HepG2 (cell line): ENCODE measurements around the gene PTPRD. TPM values are rescaled to one million over a fixed set of nuclear protein-coding genes. Genes with fewer than 3 reads are reported as not detected.

Source experiments
- ATAC-seq: fragments of 200-7000 bp; cut with Tn5 transposase; 3 replicates; pipeline ENCODE4 v1.9.1; 2020; ENCODE audit warnings: mild to moderate bottlenecking, moderate library complexity
- BruUV-seq: library from RNA; stranded (reverse); fragments of 400-500 nt; replicated peaks from 2 replicates; lab custom pipeline; 2021; lab: Mats Ljungman, UMichigan
- CTCF ChIA-PET: fragments of 300-600 bp; formaldehyde crosslinking; extraction: SDS; loops from one replicate; lab custom pipeline; 2021; ENCODE audit warnings: low total read pairs, inconsistent platforms, low intra/inter-chr PET ratio; lab: Yijun Ruan, JAX
- POLR2A ChIA-PET: fragments of 350-600 bp; sonication (Branson Sonifier 250); formaldehyde crosslinking; loops from one replicate; lab custom pipeline; 2020; ENCODE audit warnings: antibody characterized with exemption, inconsistent platforms; lab: Yijun Ruan, JAX
- DNase-seq: peaks from one replicate; pipeline ENCODE4 v3.0.0-alpha.2; 2015; ENCODE audit warnings: low spot score
- FAIRE-seq: peaks from 3 replicates; lab custom pipeline; 2011; peaks lifted over from hg19 to GRCh38; lab: Jason Lieb, UNC
- H2AFZ ChIP-seq: one replicate; pipeline ENCODE4 v1.6.1; 2011; ENCODE audit warnings: low read length, inconsistent platforms
- H3K27ac ChIP-seq: fragments of 300-600 bp; 3 replicates; pipeline ENCODE4 v1.8.0; 2011; ENCODE audit warnings: mixed run types, mild to moderate bottlenecking, mixed read lengths, low read length, inconsistent platforms; ENCODE audit not compliant: insufficient read depth; ENCODE audit errors: extremely low read length
- H3K27me3 ChIP-seq, 2 experiments: fragments of 200-600 bp in 1 of 2; 2 replicates in 1 of 2; 3 replicates in 1 of 2; pipeline versions ENCODE4 v1.6.0 to v1.8.0; 2011; ENCODE audit warnings: low read length in 2 of 2, mild to moderate bottlenecking in 2 of 2, moderate library complexity in 2 of 2, inconsistent platforms in 1 of 2; ENCODE audit not compliant: insufficient read depth in 2 of 2, control insufficient read depth in 1 of 2
- H3K36me3 ChIP-seq, 2 experiments: fragments of 200-600 bp in 1 of 2; replicated peaks in 1 of 2; 2 replicates in 1 of 2; 3 replicates in 1 of 2; pipeline versions ENCODE4 v1.5.1 to v1.8.0; 2011; ENCODE audit warnings: low read length in 2 of 2, inconsistent platforms in 1 of 2; ENCODE audit not compliant: insufficient read depth in 2 of 2, control insufficient read depth in 1 of 2
- H3K4me1 ChIP-seq: 2 replicates; pipeline ENCODE4 v1.5.1; 2012; ENCODE audit warnings: low read length, inconsistent platforms; ENCODE audit not compliant: insufficient read depth
- H3K4me2 ChIP-seq: 2 replicates; pipeline ENCODE4 v1.6.0; 2011; ENCODE audit warnings: low read depth, low read length, inconsistent platforms
- H3K4me3 ChIP-seq, 3 experiments: fragments of 200-600 bp in 1 of 3; sonication (generic), shearing (Covaris generic) in 1 of 3; replicated peaks in 1 of 3; 2 replicates each; pipeline ENCODE4 v1.5.1; 2011 to 2016; ENCODE audit warnings: low read length in 3 of 3, inconsistent platforms in 2 of 3, low read depth in 2 of 3, mild to moderate bottlenecking in 2 of 3, control low read depth in 1 of 3, mixed read lengths in 1 of 3; ENCODE audit not compliant: insufficient read depth in 1 of 3
- H3K79me2 ChIP-seq: one replicate; pipeline ENCODE4 v1.6.1; 2011; ENCODE audit warnings: low read length, inconsistent platforms; ENCODE audit not compliant: insufficient read depth
- H3K9ac ChIP-seq: 2 replicates; pipeline ENCODE4 v1.6.0; 2011; ENCODE audit warnings: mild to moderate bottlenecking, low read depth, low read length, inconsistent platforms; ENCODE audit not compliant: insufficient read depth
- H3K9me3 ChIP-seq: 2 replicates; pipeline ENCODE4 v1.5.1; 2012; ENCODE audit warnings: mild to moderate bottlenecking, low read length
- H4K20me1 ChIP-seq: 2 replicates; pipeline ENCODE4 v1.6.0; 2011; ENCODE audit warnings: inconsistent platforms, mild to moderate bottlenecking, low read length, moderate library complexity; ENCODE audit not compliant: insufficient read depth
- AGO1 ChIP-seq: fragments of 200-400 bp; formaldehyde crosslinking; IDR thresholded peaks from 2 replicates; pipeline ENCODE4 v1.6.1; 2017; ENCODE audit warnings: mild to moderate bottlenecking, low read depth, low read length, moderate library complexity; ENCODE audit not compliant: poor library complexity, severe bottlenecking
- ATAD3A ChIP-seq: sonication (generic); formaldehyde crosslinking; IDR thresholded peaks from 2 replicates; pipeline ENCODE4 v1.4.0; 2020; ENCODE audit warnings: missing genetic modification reagents
- BORCS8-MEF2B ChIP-seq: sonication (generic); formaldehyde crosslinking; IDR thresholded peaks from 2 replicates; pipeline ENCODE4 v1.8.0; 2022; ENCODE audit warnings: mild to moderate bottlenecking, missing genetic modification reagents
- HIVEP1 ChIP-seq: sonication (generic); formaldehyde crosslinking; IDR thresholded peaks from 2 replicates; pipeline ENCODE4 v1.4.0; 2020; ENCODE audit warnings: mild to moderate bottlenecking, missing genetic modification reagents
- ISL2 ChIP-seq: sonication (generic); formaldehyde crosslinking; IDR thresholded peaks from 2 replicates; pipeline ENCODE4 v1.5.0; 2020; ENCODE audit warnings: missing genetic modification reagents
- MAZ ChIP-seq, 2 experiments: sonication (generic) in 1 of 2; formaldehyde crosslinking in 1 of 2; IDR thresholded peaks; 2 replicates each; pipeline versions ENCODE4 v1.5.0 to v1.6.1; 2012 to 2020; ENCODE audit warnings: low read depth in 2 of 2, mild to moderate bottlenecking in 2 of 2, borderline replicate concordance in 1 of 2, improper control_type of control experiment in 1 of 2, low read length in 1 of 2, missing genetic modification reagents in 1 of 2, moderate library complexity in 1 of 2
- PAX8 ChIP-seq: sonication (generic); formaldehyde crosslinking; IDR thresholded peaks from 2 replicates; pipeline ENCODE4 v1.8.0; 2022; ENCODE audit warnings: mild to moderate bottlenecking, missing genetic modification reagents, borderline replicate concordance
- PHF21A ChIP-seq: sonication (generic); formaldehyde crosslinking; IDR thresholded peaks from 2 replicates; pipeline ENCODE4 v1.5.0; 2020; ENCODE audit warnings: mild to moderate bottlenecking, missing genetic modification reagents
- RAD21 ChIP-seq: fragments of 450-650 bp; formaldehyde crosslinking; IDR thresholded peaks from 2 replicates; pipeline ENCODE4 v1.5.0; 2020; ENCODE audit warnings: mild to moderate bottlenecking
- SMARCC2 ChIP-seq: fragments of 450-650 bp; IDR thresholded peaks from 2 replicates; pipeline ENCODE4 v1.6.1; 2017; ENCODE audit warnings: antibody characterized with exemption, mild to moderate bottlenecking
- UBTF ChIP-seq: sonication (generic); formaldehyde crosslinking; IDR thresholded peaks from 2 replicates; pipeline ENCODE4 v1.4.0; 2020; ENCODE audit warnings: mild to moderate bottlenecking, missing genetic modification reagents
- ZNF589 ChIP-seq: sonication (generic); formaldehyde crosslinking; conservative IDR thresholded peaks from 2 replicates; pipeline ENCODE4 v1.8.0; 2022; ENCODE audit warnings: mild to moderate bottlenecking, moderate library complexity, missing genetic modification reagents
- ZNF619 ChIP-seq: sonication (generic); formaldehyde crosslinking; IDR thresholded peaks from 2 replicates; pipeline ENCODE4 v1.4.0; 2020; ENCODE audit warnings: mild to moderate bottlenecking, missing genetic modification reagents
- ZNF652 ChIP-seq: IDR thresholded peaks from 2 replicates; pipeline ENCODE4 v1.6.1; 2016; ENCODE audit warnings: low read depth, borderline replicate concordance
- WGBS: methylation state at CpG from one replicate; pipeline ENCODE4 v1.1.6; 2017; ENCODE audit warnings: low lambda C conversion rate; 5-methylcytosine and 5-hydroxymethylcytosine counted together
- in situ Hi-C: cut with HindIII; loops from 2 replicates; pipeline ENCODE4 v1.10.0; 2017; ENCODE audit warnings: low pct_unique_long_range_greater_than_20kb; ENCODE audit not compliant: extremely low pct_ligation_motif_present
- intact Hi-C: fragments of 100-400 bp; cut with micrococcal nuclease; formaldehyde crosslinking; loops from one replicate; pipeline ENCODE4 v1.10.0; 2022; ENCODE audit not compliant: unreplicated experiment
- polyA plus RNA-seq, 8 experiments: library from polyadenylated mRNA; depleted of rRNA in 3 of 8; stranded (reverse) in 7 of 8; unstranded in 1 of 8; fragments of >200 nt; fragmentation: Illumina TruSeq in 4 of 8; extraction: Trizol in 4 of 8; gene quantifications; 2 replicates each; pipeline versions ENCODE4 v1.2.1 to v1.2.3, GENCODE V29; 2011 to 2016; ENCODE audit warnings: low read depth in 4 of 8, missing spikeins in 1 of 8, mixed read lengths in 1 of 8; ENCODE audit not compliant: insufficient read depth in 1 of 8
- total RNA-seq, 5 experiments: library from RNA; depleted of rRNA; stranded (reverse); fragments of >200 nt; fragmentation: Illumina TruSeq; extraction: Trizol; gene quantifications; 2 replicates each; pipeline ENCODE4 v1.2.3, GENCODE V29; 2016; ENCODE audit warnings: low read depth in 1 of 5
- TF ChIP-seq, protein P1 (sequence below): sonication (generic); formaldehyde crosslinking; IDR thresholded peaks from 2 replicates; pipeline ENCODE4 v1.5.1; 2020; ENCODE audit warnings: mild to moderate bottlenecking, missing genetic modification reagents
- TF ChIP-seq, protein P2 (sequence below), 2 experiments: IDR thresholded peaks; 2 replicates each; pipeline ENCODE4 v1.6.1; 2011 to 2012; ENCODE audit warnings: low read length in 2 of 2, borderline replicate concordance in 1 of 2, low read depth in 1 of 2, mild to moderate bottlenecking in 1 of 2, moderate library complexity in 1 of 2

PTPRD gene
- total and polyA plus RNA-seq, 2 of the 13 experiments (the other 11 are each of a cell fraction or from before 2014, with no cell fraction given), result 0.05 TPM; not detected in 1

DNA sequence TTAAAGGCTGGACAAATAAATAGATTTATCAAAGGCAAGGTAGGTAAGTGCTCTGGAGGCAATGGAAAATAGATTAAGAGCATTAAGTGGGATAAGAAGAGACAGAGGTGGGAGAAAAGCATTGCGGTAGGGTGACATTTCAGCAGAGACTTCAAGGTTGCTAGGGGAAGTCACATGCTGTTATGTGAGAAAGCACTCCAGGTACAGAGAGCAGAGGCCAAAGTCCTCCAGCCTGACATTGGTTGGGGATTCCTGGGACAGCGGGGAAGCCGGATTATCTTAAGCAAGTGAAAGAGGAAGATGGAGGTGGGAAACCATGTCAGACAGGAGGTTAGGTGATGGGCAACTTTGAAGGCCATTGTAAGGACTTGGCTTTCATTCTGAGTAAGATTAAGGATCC, 1222.9 kb downstream of the PTPRD start:
- Histone ChIP-seq H3K9me3 (peaks cover 40% of the 10 kb centered on the region), H3K36me3 (no peaks in the 10 kb centered on the region), H3K27ac (no peak overlapping the region), H3K4me2 (no peak overlapping the region), H3K4me1 (no peaks in the 10 kb centered on the region), H3K4me3 (no peak overlapping the region), H3K79me2 (no peaks in the 10 kb centered on the region), H3K27me3 (no peaks in the 10 kb centered on the region), H3K9ac (no peak overlapping the region), H4K20me1 (no peaks in the 10 kb centered on the region), H2AFZ (no peak overlapping the region)
- BruUV-seq, result no TSS peak
- in situ Hi-C loops, result no loop called here
- ChIA-PET POLR2A (no interaction called here), CTCF (no interaction called here)
- FAIRE-seq (no peak), DNase-seq (no peak), ATAC-seq (no peak)
- intact Hi-C loops, result no loop called here
- WGBS, result 12% methylated on average over 3 of the region's 3 CpGs
- TF ChIP-seq AGO1 (no peak), RAD21 (no peak), SMARCC2 (no peak), ZNF619 (CRISPR knock-in tag) (no peak), PHF21A (CRISPR knock-in tag) (no peak), BORCS8-MEF2B (CRISPR knock-in tag) (no peak), ZNF589 (CRISPR knock-in tag) (no peak), PAX8 (no peak), MAZ (IDR thresholded peaks at IDR 0.05; ENCODE audit: borderline replicate concordance, low read depth, low read length) (no peak), MAZ (CRISPR knock-in tag; IDR thresholded peaks at IDR 0.05; ENCODE audit: low read depth) (no peak), ZNF652 (CRISPR knock-in tag) (no peak), ATAD3A (CRISPR knock-in tag) (no peak), HIVEP1 (no peak), UBTF (CRISPR knock-in tag) (no peak), ISL2 (no peak)
- TF ChIP-seq, protein P1, sequence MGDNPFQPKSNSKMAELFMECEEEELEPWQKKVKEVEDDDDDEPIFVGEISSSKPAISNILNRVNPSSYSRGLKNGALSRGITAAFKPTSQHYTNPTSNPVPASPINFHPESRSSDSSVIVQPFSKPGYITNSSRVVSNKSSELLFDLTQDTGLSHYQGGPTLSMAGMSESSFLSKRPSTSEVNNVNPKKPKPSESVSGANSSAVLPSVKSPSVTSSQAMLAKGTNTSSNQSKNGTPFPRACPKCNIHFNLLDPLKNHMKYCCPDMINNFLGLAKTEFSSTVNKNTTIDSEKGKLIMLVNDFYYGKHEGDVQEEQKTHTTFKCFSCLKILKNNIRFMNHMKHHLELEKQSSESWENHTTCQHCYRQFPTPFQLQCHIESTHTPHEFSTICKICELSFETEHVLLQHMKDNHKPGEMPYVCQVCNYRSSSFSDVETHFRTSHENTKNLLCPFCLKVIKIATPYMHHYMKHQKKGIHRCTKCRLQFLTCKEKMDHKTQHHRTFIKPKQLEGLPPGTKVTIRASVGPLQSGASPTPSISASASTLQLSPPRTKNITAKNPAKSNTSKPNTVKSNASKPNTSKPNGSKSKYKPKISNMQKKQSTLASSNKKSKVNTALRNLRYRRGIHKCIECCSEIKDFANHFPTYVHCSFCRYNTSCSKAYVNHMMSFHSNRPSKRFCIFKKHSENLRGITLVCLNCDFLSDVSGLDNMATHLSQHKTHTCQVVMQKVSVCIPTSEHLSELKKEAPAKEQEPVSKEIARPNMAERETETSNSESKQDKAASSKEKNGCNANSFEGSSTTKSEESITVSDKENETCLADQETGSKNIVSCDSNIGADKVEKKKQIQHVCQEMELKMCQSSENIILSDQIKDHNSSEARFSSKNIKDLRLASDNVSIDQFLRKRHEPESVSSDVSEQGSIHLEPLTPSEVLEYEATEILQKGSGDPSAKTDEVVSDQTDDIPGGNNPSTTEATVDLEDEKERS (CRISPR knock-in tag), result no peak
- TF ChIP-seq, protein P2, sequence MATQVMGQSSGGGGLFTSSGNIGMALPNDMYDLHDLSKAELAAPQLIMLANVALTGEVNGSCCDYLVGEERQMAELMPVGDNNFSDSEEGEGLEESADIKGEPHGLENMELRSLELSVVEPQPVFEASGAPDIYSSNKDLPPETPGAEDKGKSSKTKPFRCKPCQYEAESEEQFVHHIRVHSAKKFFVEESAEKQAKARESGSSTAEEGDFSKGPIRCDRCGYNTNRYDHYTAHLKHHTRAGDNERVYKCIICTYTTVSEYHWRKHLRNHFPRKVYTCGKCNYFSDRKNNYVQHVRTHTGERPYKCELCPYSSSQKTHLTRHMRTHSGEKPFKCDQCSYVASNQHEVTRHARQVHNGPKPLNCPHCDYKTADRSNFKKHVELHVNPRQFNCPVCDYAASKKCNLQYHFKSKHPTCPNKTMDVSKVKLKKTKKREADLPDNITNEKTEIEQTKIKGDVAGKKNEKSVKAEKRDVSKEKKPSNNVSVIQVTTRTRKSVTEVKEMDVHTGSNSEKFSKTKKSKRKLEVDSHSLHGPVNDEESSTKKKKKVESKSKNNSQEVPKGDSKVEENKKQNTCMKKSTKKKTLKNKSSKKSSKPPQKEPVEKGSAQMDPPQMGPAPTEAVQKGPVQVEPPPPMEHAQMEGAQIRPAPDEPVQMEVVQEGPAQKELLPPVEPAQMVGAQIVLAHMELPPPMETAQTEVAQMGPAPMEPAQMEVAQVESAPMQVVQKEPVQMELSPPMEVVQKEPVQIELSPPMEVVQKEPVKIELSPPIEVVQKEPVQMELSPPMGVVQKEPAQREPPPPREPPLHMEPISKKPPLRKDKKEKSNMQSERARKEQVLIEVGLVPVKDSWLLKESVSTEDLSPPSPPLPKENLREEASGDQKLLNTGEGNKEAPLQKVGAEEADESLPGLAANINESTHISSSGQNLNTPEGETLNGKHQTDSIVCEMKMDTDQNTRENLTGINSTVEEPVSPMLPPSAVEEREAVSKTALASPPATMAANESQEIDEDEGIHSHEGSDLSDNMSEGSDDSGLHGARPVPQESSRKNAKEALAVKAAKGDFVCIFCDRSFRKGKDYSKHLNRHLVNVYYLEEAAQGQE (IDR thresholded peaks at IDR 0.05; ENCODE audit: borderline replicate concordance in 1 of 2, low read depth in 1 of 2, low read length in 2 of 2), result no peak
